Tibial nerve (tissue), 3 donors: Measurements from ENCODE around the gene ARID1B.

ENCODE experiments used
- CTCF ChIP-seq, 5 experiments: fragments of 200-600 bp in 3 of 5; fragments of 450-650 bp in 2 of 5; sonication (generic) in 3 of 5; IDR thresholded peaks; one replicate each; pipeline ENCODE4 v1.5.1; 2016 to 2019; ENCODE audit warnings: antibody characterized with exemption in 5 of 5, mild to moderate bottlenecking in 3 of 5, moderate library complexity in 2 of 5
- POLR2A ChIP-seq, 2 donors: fragments of 450-650 bp; IDR thresholded peaks; one replicate each; pipeline ENCODE4 v1.6.1; 2017; ENCODE audit warnings: antibody characterized with exemption in 2 of 2, mild to moderate bottlenecking in 2 of 2, moderate library complexity in 2 of 2

GRCh38 chr6:157123234-157123633, 346.1 kb downstream of the ARID1B start:
- no peak for TF ChIP-seq CTCF (IDR thresholded peaks at IDR 0.05)
- TF ChIP-seq POLR2A (IDR thresholded peaks at IDR 0.05): no peak
